Thyroid gland (tissue), 4 donors: ENCODE measurements around the gene ANKS1A.

ENCODE experiments used
- POLR2A ChIP-seq, 2 donors: fragments of 450-650 bp; IDR thresholded peaks; one replicate each; pipeline ENCODE4 v1.6.1; 2017; ENCODE audit warnings: antibody characterized with exemption in 2 of 2, mild to moderate bottlenecking in 2 of 2, moderate library complexity in 1 of 2
- TF ChIP-seq, protein P1 (sequence below), 6 experiments: fragments of 200-600 bp in 3 of 6; fragments of 450-650 bp in 3 of 6; sonication (generic) in 3 of 6; IDR thresholded peaks; one replicate each; pipeline ENCODE4 v1.5.1; 2016 to 2019; ENCODE audit warnings: antibody characterized with exemption in 6 of 6, mild to moderate bottlenecking in 2 of 6, inconsistent platforms in 1 of 6, moderate library complexity in 1 of 6

DNA sequence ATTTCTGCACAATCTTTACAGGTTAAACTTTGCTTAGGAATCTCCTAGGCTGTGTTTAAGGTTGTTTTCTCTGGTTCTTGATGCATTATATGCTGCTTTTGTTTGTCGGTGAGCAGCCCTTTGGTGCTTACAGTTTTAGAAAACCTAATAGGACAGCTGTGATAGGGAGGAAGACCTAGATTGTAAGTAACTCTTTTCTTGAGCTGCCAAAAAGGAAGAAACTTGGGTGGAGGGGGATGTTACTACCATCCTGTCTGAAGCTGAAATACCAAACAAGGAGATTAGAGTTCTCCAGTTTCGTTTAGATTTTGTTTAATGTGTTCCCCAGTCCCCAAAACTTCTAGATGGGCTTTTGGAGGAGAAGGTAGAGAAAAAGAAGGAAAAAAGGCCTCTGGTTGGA is 72.0 kb downstream of the ANKS1A start:
- TF ChIP-seq, protein P1, sequence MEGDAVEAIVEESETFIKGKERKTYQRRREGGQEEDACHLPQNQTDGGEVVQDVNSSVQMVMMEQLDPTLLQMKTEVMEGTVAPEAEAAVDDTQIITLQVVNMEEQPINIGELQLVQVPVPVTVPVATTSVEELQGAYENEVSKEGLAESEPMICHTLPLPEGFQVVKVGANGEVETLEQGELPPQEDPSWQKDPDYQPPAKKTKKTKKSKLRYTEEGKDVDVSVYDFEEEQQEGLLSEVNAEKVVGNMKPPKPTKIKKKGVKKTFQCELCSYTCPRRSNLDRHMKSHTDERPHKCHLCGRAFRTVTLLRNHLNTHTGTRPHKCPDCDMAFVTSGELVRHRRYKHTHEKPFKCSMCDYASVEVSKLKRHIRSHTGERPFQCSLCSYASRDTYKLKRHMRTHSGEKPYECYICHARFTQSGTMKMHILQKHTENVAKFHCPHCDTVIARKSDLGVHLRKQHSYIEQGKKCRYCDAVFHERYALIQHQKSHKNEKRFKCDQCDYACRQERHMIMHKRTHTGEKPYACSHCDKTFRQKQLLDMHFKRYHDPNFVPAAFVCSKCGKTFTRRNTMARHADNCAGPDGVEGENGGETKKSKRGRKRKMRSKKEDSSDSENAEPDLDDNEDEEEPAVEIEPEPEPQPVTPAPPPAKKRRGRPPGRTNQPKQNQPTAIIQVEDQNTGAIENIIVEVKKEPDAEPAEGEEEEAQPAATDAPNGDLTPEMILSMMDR (IDR thresholded peaks at IDR 0.05) = no peak
- TF ChIP-seq POLR2A (IDR thresholded peaks at IDR 0.05) = no peak
